HG02943 (cell line): ENCODE measurements around the gene COG1.

Experiments used
- ATAC-seq: cut with Tn5 transposase; IDR thresholded peaks from one replicate; pipeline ENCODE4 v1.9.1; 2021; ENCODE audit warnings: mild to moderate bottlenecking, low read depth, moderate library complexity; ENCODE audit not compliant: unreplicated experiment

Gene COG1

DNA sequence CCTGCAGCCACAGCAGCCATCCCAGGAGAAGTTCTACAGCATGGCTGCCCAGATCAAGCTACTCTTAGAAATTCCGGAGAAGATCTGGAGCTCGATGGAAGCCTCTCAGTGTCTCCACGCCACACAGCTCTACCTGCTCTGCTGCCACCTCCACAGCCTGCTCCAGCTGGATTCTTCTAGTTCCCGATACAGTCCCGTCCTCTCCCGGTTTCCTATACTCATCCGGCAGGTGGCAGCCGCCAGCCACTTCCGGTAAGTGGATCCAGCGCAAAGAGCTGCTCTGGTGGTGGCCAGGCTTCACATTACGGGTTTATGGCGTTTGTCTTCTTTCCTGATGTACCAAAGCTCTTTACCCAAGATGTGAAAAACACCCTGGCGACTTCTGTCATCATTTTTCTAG, 3.6 kb downstream of the COG1 start:
- no peak for ATAC-seq

DNA sequence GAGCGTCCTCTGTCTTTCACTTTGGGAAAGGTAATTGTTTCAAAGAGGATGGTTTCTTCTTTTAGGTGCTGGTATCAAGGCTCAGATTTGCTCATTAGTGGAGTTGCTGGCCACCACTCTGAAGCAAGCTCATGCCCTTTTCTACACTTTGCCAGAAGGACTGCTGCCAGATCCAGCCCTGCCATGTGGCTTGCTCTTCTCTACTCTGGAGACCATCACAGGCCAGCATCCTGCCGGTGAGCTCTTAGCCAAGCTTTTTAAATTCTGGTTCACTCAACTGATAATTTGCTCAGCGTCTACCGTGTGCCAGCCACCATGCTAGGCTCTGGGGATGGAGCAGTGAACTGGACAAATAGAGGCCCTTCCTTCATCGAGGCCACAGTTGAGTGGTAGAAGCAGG, 4.3 kb downstream of the COG1 start:
- ATAC-seq: no peak

DNA sequence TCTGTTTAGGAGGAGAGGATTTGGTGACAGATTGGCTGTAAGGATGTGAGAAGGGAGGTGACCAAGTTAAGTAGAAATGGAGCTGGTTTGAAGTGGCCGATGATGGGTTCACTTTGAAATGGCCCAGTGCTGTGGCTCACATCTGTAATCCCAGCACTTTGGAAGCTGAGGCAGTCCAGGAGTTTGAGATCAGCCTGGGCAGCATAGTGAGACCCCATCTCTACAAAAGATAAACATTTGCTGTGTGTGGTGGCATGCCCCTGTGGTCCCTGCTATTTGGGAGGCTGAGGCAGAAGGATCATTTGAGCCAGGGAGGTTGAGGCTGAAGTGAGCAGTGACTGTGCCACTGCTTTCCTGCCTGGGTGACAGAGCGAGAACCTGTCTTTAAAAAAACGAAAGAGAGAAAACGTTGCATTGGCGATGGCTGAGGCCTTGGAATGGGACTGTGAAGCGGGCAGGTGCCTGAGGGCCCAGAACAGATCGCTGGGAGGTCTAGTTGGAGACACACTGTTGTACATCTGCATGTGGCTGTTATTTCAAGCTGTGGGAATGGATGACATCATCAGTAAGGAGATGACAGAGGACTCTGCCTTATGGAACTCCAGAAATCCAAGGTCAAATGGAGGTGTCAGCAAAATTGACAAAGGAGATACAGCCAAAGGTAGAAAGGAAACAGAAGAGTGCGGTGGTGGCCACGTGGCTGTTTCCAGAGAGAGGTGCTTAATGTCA, 5.5 kb downstream of the COG1 start:
- ATAC-seq: no peak

DNA sequence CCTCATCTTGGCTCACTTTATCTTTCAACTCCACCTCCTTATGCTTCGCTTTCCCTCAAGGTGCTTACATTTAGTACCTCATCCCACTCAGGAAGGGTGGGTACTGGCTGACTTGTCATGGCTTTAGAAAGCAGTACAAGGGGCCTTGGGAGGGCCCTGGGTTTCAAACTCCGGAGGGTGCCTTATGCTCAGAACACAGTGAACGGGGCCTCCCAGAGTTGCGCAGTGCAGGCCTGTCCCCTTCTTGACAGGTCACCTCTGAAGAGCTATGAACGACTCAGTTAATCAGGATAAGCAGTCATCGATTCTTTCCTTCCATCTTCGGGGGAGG, 6.0 kb downstream of the COG1 start:
- no peak for ATAC-seq

DNA sequence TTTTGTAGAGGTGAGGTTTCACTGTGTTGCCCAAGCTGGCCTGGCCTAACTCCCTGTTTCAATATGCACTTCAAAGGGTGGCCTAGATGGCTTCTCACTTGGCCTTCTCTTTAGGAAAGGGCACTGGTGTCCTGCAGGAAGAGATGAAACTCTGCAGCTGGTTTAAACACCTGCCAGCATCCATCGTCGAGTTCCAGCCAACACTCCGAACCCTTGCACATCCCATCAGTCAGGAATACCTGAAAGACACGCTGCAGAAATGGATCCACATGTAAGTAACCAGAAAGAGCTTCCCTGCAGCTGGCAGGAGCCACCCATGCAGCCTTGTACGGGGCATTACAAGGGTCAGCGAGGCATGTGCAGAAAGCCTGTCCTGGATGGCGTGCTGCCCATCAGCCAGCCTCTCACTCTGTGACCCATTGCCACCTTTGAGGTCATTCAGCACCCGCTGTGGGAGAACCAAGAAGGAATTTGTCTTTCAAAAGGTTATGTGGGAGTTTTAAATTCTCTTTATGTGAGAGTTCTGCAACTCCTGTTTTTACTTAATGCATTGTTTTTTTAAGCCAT, 7.0 kb downstream of the COG1 start:
- no peak for ATAC-seq

DNA sequence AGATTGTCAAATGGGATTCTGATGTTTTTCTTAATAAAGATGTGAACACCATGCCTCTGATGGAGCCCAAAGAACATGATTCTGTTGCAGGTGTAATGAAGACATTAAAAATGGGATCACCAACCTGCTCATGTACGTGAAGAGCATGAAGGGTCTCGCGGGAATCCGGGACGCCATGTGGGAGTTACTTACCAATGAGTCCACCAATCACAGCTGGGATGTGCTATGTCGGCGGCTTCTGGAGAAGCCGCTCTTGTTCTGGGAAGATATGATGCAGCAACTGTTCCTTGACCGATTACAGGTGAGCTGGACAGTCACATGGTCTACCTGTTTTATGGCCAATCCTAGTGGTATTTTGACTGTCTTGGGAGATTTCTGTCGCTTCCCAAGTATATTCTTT, 7.6 kb downstream of the COG1 start:
- ATAC-seq: no peak

DNA sequence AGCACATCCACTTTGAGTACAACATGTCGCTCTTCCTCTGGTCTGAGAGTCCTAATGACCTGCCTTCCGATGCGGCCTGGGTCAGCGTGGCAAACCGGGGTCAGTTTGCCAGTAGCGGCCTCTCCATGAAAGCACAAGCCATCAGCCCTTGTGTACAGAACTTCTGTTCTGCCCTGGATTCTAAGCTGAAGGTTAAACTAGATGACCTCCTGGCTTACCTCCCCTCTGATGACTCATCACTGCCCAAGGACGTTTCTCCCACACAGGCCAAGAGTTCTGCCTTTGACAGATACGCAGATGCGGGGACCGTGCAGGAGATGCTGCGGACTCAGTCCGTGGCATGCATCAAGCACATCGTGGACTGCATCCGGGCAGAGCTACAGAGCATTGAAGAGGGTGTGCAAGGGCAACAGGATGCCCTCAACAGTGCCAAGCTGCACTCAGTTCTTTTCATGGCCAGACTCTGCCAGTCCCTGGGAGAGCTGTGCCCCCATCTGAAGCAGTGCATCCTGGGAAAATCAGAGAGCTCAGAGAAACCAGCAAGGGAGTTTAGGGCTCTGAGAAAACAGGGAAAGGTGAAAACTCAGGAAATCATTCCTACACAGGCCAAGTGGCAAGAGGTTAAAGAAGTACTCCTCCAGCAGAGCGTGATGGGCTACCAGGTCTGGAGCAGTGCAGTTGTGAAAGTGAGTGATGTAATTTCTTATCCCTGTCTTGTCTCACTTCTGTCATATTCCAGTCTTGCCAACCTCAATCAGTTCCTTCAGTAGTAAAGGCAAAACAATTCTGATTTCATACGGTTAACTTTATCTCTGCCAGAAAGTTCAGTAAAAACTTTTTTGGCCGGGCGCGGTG, 8.6 kb downstream of the COG1 start:
- no peak for ATAC-seq

DNA sequence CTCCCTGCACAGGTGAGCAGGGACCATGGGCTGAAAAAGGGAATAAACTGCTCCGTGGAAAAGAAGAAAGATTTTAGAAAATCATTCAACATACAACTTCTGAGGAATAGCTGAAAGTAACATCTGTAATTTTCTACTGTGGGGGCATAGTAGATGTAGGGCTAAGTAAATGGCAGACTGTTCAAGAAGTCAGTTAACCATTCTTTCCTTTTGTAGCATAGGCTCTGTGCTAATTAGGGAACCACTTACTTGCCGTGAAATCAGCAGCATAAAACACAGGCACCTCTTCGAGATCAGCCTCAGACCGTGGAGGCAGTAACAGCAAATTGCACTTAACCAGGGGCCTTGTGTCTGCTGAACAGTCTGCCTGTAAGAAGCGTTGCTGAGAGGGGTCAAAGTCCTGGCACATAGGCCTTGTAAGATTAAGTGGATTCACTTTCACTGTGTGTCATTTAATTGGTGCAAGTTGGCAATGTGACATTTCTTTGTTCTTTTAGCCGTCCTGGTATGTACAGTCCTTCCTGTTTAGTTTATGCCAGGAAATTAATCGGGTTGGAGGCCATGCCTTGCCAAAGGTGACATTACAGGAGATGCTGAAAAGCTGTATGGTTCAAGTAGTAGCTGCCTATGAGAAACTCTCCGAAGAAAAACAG, 10.4 kb downstream of the COG1 start:
- ATAC-seq: no peak

DNA sequence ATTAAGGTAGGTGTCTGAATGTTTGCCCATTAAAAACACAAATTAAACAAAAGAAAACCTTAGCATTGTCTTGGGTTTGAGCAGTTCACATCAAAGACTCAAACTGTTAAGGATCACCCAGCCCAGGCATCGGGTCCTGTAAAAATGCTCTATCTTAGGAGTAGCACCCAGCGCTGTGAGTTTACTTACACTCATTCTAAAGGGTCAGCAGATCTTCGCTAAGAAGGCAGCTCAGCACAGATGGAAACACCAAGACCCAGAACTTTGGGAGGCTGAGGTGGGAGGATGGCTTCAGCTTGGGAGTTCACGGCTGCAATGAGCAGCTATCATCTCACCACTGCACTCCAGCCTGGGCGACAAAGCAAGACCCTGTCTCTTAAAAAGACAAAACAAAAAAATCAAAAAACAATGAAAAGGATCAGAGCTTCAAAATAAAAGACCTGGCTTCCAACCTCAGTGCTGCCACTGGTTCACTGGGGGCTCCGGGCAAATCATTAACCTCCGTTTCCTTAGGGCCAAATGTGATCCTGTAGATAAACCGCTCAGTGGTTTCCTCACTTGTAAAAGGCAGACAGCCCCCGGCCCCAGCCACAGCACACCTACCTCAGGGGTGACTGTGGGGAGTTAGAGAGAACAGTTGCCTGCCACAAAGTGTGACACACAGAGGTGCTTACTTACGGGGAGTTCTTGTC, 11.1 kb downstream of the COG1 start:
- ATAC-seq: no peak

DNA sequence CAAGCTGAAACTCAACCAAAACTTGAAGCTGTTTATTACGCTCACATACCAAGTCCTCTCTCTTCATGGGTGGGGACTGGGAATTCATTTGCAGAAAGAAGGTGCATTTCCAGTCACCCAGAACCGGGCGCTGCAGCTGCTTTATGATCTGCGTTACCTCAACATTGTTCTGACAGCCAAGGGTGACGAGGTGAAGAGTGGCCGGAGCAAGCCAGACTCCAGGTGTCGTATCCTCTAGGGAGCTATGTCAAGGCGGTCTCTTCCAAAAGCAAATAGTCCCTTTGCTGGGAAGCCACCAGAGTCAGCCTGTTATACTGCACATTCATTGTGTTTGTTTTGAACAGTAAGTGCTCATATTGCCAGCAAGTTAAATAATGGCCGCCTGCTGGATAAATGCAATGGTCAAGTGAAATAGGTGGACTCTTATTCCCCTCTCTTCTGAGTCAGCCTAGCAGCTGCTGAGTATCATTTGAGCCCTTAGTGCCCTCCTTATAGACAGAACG, 12.7 kb downstream of the COG1 start:
- no peak for ATAC-seq

DNA sequence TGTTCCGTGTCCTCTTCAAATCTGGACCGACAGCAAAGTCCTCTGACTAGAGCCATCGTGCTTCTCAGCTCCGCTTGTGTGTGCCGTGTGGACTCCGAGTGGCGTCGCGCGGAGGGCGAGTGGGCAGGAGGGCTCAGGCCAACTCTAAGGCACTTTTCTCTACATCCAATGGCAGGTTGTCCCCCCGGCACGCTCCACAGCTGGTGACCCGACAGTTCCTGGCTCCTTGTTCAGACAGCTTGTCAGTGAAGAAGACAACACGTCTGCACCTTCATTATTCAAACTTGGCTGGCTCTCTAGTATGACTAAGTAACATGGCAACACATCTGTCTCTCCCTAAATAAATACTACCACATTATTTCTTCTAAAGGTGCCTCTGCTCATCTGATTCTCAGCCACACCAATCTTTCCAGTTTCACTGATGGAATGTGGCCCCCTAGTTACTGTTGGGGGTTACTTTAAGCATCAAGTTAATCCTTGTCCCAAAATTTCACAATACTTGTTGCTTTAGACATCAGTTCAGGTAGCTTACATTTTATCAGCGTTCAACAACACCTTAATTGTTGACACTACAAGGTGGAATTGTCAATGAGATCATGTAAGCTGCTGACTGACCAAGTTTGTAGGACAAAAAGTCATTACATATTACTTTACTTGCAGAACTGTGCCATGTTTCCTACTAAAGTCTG, 15.4 kb downstream of the COG1 start:
- no peak for ATAC-seq

DNA sequence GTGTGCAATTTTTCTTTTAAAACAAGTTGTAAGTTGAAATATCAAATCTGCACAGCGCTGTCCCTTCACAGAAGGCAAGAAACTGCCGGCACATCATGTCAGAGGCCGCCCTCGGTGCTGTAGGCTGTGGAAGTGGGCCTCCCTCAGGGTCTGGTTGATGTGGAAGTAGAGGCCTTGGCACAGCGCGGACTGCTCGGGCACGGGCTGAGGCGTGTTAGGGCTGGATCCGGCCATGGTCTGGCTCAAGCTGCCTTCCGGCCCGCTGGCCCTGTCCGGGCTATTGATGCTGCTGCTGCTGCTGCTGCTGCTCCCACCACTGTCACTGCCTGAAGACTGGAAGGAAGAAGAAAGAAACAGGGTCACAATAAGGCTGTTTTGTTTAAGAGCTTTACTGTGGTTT, 16.6 kb downstream of the COG1 start:
- no peak for ATAC-seq

DNA sequence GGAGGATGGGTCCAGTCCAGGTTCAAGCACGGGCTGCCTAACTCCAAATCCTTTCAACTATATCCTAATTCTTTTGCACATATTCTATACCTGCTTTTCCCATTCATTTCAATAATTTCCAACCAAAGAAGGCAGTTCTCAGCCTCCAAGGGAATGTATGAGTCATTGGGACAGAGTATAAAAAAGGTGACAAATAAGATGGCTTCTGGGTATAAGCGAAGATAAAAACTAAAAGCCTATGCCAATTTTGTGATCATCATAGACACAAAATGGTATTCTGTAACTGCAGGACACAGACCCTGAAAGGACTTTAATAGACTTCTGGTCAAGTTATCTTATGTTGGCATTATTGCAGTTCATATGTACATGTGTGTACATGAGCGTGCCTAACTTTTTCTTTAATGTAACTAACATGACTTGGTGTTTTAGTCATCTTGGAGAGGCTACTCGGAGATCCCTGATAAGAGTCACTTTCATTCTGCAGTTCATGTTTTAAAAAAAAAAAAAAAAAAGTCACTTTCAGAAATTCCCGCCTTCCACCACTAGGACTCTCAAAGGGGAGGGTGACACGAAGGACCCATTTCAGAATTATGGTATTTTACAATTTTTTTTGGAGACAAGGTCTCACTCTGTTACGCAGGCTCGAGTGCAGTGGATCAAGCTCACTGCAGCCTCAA, 17.3 kb downstream of the COG1 start:
- no peak for ATAC-seq

DNA sequence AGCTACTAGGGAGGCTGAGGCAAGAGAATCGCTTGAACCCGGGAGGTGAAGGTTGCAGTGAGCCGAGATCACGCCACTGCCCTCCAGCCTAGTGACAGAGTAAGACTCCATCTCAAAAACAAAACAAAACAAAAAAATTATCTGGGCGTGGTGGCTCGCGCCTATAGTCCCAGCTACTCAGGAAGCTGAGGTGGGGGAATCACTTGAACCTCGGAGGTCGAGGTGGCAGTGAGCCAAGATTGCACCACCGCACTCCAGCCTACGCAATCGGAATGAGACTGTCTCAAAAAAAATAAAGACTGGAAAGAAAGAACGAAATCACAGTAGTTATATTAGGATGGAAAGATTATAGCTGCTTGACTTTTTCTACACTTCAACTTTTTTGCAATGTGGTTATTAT, 18.9 kb downstream of the COG1 start:
- ATAC-seq: no peak

DNA sequence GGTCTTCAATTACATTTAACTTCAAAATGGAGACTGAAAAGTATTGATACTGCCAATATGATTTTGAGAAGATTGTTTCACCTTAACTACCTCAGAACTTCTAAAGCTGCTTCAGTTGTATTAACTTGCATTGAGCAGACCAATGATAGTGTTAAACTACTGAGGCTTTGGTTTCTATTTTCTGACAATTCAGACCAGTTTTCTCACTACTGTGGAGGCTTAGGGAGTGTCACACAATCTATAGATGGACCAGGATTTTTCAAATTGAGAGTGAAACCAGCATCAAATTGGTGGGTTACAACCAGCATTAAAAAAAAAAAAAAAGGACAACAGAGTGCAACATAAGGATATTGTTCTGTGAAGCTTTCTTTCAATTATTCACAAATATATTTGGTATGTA, 21.2 kb downstream of the COG1 start:
- ATAC-seq: no peak

DNA sequence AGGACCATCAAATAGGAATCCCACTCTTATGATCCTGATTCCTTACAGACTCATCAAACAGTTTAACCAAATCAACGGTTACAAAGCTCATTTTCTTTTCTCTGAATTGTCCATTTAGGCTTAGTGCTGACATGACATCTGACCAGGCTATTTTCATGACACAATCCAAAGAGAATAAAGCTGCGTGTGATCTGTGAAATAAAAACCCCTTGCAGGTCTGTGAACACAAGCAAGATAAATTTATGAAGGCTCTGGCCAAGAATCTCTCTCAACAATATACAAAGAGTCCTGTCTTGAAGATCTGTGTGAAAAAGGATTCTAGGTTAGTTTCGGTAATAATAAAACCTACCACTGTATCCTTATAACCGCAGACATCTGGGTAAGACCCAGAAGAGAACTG, 22.0 kb downstream of the COG1 start:
- ATAC-seq: no peak

DNA sequence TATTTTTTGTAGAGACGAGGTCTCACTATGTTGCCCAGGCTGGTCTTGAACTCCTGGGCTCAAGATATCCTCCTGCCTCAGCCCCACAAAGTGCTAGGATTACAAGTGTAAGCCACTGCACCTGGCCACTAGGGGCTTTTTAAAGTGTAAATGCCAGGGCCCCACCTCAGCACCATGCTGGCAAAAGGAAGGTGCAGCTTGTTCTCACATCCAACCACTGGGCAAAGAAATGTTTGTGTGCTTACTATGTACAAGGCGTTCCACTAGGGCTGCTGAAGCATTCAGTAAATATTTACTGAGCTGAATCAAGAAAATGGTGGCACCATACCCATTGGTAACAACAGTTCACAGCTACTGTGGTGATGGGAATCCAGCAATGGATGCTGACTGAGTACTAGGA, 22.6 kb downstream of the COG1 start:
- ATAC-seq: no peak

DNA sequence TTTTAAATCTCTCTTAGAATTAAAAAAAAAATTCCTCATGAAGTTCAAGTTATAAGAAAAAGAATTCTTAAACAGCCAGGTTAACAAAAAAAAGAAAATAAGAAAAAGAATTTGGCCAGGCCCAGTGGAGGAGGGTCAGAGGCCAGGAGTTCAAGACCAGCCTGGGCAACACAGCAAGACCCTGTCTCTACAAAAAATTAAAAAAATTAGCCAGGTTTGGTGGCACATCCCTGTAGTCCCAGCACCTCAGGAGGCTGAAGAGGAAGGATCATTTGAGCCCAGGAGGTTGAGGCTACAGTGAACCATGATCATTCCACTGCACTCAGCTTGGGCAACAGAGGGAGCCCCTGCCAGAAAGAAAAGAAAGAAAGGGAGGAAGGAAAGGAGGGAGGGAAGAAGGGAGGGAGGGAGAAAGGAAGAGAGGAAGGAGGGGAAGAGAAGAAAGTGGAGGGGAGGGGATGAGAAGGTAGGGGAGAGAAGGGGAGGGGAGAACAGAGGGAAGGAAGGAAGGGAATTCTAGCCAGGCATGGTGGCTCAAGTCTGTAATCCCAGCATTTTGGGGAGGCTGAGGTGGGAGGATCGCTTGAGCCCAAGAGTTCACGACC, 30.9 kb downstream of the COG1 start:
- no peak for ATAC-seq

DNA sequence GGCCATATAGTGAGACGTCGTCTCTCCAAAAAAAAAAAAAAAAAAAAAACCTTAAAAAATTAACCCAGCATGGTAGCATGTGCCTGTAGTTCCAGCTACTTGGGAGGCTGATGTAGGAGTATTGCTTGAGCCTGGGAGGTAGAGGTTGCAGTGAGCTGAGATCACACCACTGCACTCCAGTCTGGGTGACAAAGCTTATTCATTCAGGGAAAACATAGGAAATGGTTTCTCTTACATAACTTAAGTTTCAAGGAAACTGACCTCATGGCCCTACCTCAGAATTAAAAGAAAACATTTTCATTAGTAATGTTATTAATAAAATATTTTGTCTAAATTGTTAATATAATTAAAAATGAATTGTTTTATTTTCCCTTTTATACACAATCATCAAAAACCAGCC, 31.4 kb downstream of the COG1 start:
- no peak for ATAC-seq
